Uterus (tissue), 2 donors: Measurements from ENCODE around the gene TULP3.

Experiments
- POLR2A ChIP-seq, 2 donors: fragments of 450-650 bp; IDR thresholded peaks; one replicate each; pipeline ENCODE4 v1.6.1; 2016; ENCODE audit warnings: antibody characterized with exemption in 2 of 2, mild to moderate bottlenecking in 1 of 2, moderate library complexity in 1 of 2
- TF ChIP-seq, protein P1 (sequence below), 4 experiments: fragments of 200-600 bp in 2 of 4; fragments of 450-650 bp in 2 of 4; sonication (generic) in 2 of 4; IDR thresholded peaks; one replicate each; pipeline ENCODE4 v1.5.1; 2016 to 2019; ENCODE audit warnings: antibody characterized with exemption in 4 of 4, mild to moderate bottlenecking in 2 of 4, moderate library complexity in 1 of 4

DNA sequence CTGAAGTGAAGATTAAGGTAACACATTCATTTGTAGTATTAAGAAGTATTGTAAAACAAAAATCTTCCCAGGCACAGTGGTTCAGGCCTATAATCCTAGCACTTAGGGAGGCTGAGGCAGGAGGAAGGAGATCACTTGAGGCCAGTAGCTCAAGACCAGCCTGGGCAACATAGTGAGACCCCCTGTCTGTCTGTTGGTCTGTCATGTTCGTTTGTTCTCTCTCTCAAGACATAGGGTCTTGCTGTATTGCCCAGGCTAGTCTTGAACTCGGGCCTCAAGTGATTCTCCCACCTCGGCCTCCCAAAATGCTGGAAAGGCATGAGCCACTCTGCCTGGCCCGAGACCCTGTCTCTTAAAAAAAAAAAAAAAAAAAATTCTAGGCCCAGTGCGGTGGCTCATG, 6.7 kb downstream of the TULP3 start:
- no peak for TF ChIP-seq POLR2A (IDR thresholded peaks at IDR 0.05)
- TF ChIP-seq, protein P1, sequence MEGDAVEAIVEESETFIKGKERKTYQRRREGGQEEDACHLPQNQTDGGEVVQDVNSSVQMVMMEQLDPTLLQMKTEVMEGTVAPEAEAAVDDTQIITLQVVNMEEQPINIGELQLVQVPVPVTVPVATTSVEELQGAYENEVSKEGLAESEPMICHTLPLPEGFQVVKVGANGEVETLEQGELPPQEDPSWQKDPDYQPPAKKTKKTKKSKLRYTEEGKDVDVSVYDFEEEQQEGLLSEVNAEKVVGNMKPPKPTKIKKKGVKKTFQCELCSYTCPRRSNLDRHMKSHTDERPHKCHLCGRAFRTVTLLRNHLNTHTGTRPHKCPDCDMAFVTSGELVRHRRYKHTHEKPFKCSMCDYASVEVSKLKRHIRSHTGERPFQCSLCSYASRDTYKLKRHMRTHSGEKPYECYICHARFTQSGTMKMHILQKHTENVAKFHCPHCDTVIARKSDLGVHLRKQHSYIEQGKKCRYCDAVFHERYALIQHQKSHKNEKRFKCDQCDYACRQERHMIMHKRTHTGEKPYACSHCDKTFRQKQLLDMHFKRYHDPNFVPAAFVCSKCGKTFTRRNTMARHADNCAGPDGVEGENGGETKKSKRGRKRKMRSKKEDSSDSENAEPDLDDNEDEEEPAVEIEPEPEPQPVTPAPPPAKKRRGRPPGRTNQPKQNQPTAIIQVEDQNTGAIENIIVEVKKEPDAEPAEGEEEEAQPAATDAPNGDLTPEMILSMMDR (IDR thresholded peaks at IDR 0.05): no peak
